Tibial nerve (tissue), 4 donors: ENCODE data around the gene CDH13. TPM values are rescaled to one million over a fixed set of nuclear protein-coding genes. Genes with fewer than 3 reads are reported as not detected.

Experiments
- DNase-seq, 2 donors: peaks; one replicate each; pipeline ENCODE4 v3.0.0-alpha.2; 2019; ENCODE audit warnings: low spot score in 2 of 2
- H3K27ac ChIP-seq, 4 donors: fragments of 200-600 bp; sonication (generic) in 3 of 4; one replicate each; pipeline ENCODE4 v1.5.1; 2017 to 2019; ENCODE audit warnings: mild to moderate bottlenecking in 1 of 4
- H3K27me3 ChIP-seq, 2 donors: fragments of 200-600 bp; sonication (generic) in 1 of 2; one replicate each; pipeline versions ENCODE4 v1.5.1 to v1.6.0; 2017 to 2019
- H3K36me3 ChIP-seq, 3 donors: fragments of 200-600 bp; sonication (generic); one replicate each; pipeline ENCODE4 v1.5.1; 2018 to 2019
- H3K4me1 ChIP-seq, 4 donors: fragments of 200-600 bp; sonication (generic) in 3 of 4; one replicate each; pipeline ENCODE4 v1.5.1; 2017 to 2019
- H3K4me3 ChIP-seq, 4 donors: fragments of 200-600 bp; sonication (generic) in 3 of 4; one replicate each; pipeline ENCODE4 v1.5.1; 2017 to 2019; ENCODE audit warnings: mild to moderate bottlenecking in 1 of 4, moderate library complexity in 1 of 4
- H3K9me3 ChIP-seq, 4 donors: fragments of 200-600 bp; sonication (generic) in 3 of 4; one replicate each; pipeline ENCODE4 v1.5.1; 2017 to 2019
- CTCF ChIP-seq, 5 experiments: fragments of 200-600 bp in 3 of 5; fragments of 450-650 bp in 2 of 5; sonication (generic) in 3 of 5; IDR thresholded peaks; one replicate each; pipeline ENCODE4 v1.5.1; 2016 to 2019; ENCODE audit warnings: antibody characterized with exemption in 5 of 5, mild to moderate bottlenecking in 3 of 5, moderate library complexity in 2 of 5
- EP300 ChIP-seq, 2 donors: sonication (generic); formaldehyde crosslinking; IDR thresholded peaks; one replicate each; pipeline ENCODE4 v1.6.1; 2017; ENCODE audit warnings: antibody characterized with exemption in 2 of 2, mild to moderate bottlenecking in 1 of 2
- POLR2A ChIP-seq, 2 donors: fragments of 450-650 bp; IDR thresholded peaks; one replicate each; pipeline ENCODE4 v1.6.1; 2017; ENCODE audit warnings: antibody characterized with exemption in 2 of 2, mild to moderate bottlenecking in 2 of 2, moderate library complexity in 2 of 2
- WGBS, 2 donors: methylation state at CpG; one replicate each; pipeline ENCODE4 v1.1.5; 2018; 5-methylcytosine and 5-hydroxymethylcytosine counted together
- total RNA-seq, 4 donors: library from RNA; depleted of rRNA; stranded (reverse); fragments of >200 nt; gene quantifications; one replicate each; pipeline ENCODE4 v1.1.0, GENCODE V29; 2016

CDH13 gene
- total RNA-seq, 4 donors from 2014 or later = 4.1 to 14.4 (median 5.8) TPM

GRCh38 chr16:83509316-83509715, 882.5 kb downstream of the CDH13 start:
- Histone ChIP-seq H3K9me3 (no peaks in the 10 kb centered on the region), H3K4me3 (no peak overlapping the region), H3K36me3 (no peaks in the 10 kb centered on the region), H3K27ac (no peak overlapping the region), H3K27me3 (no peaks in the 10 kb centered on the region), H3K4me1 (no peaks in the 10 kb centered on the region)
- DNase-seq = no peak
- TF ChIP-seq EP300 (IDR thresholded peaks at IDR 0.05) (no peak), CTCF (IDR thresholded peaks at IDR 0.05) (no peak), POLR2A (IDR thresholded peaks at IDR 0.05) (no peak)

GRCh38 chr16:83510906-83511305, 884.1 kb downstream of the CDH13 start:
- TF ChIP-seq EP300 (IDR thresholded peaks at IDR 0.05) (no peak), POLR2A (IDR thresholded peaks at IDR 0.05) (no peak), CTCF (IDR thresholded peaks at IDR 0.05) (no peak)

GRCh38 chr16:83513008-83513755, 886.4 kb downstream of the CDH13 start:
- Histone ChIP-seq H3K36me3 (no peaks in the 10 kb centered on the region), H3K27ac (no peak overlapping the region), H3K9me3 (peaks cover 0 to 8% (median 4%) of the 10 kb centered on the region in 4 donors), H3K4me1 (no peaks in the 10 kb centered on the region), H3K27me3 (no peaks in the 10 kb centered on the region), H3K4me3 (no peak overlapping the region)
- 69 to 72% methylated on average over 8 of the region's 8 CpGs for WGBS, 2 donors
- DNase-seq = no peak
- no peak for TF ChIP-seq POLR2A (IDR thresholded peaks at IDR 0.05)
- no peak for TF ChIP-seq EP300 (IDR thresholded peaks at IDR 0.05)
- no peak for TF ChIP-seq CTCF (IDR thresholded peaks at IDR 0.05)

More at GRCh38 chr16:83510906-83511305, 884.1 kb downstream of the CDH13 start:
- Histone ChIP-seq H3K27ac (no peak overlapping the region), H3K4me1 (no peaks in the 10 kb centered on the region), H3K36me3 (no peaks in the 10 kb centered on the region), H3K27me3 (no peaks in the 10 kb centered on the region), H3K4me3 (no peak overlapping the region), H3K9me3 (no peaks in the 10 kb centered on the region)
- WGBS, 2 donors = 93% methylated on average over 12 of the region's 12 CpGs
- DNase-seq = no peak

- DNase-seq = no peak
- H3K4me3 ChIP-seq = no peak overlapping the region
- 53 to 57% methylated on average over 2 of the region's 2 CpGs for WGBS, 2 donors
- H3K27me3 ChIP-seq = no peaks in the 10 kb centered on the region
- H3K27ac ChIP-seq = no peak overlapping the region
- peaks cover 0 to 8% (median 4%) of the 10 kb centered on the region in 4 donors for H3K9me3 ChIP-seq
- no peak for TF ChIP-seq POLR2A (IDR thresholded peaks at IDR 0.05)
- H3K4me1 ChIP-seq = no peaks in the 10 kb centered on the region
- H3K36me3 ChIP-seq = no peaks in the 10 kb centered on the region
Measured at GRCh38 chr16:83515395-83515794, 888.6 kb downstream of the CDH13 start.

GRCh38 chr16:83516931-83517330, 890.2 kb downstream of the CDH13 start:
- H3K36me3 ChIP-seq = no peaks in the 10 kb centered on the region
- peaks cover 0 to 8% (median 4%) of the 10 kb centered on the region in 4 donors for H3K9me3 ChIP-seq
- DNase-seq = no peak
- H3K27me3 ChIP-seq = no peaks in the 10 kb centered on the region
- H3K27ac ChIP-seq = no peak overlapping the region
- no peak overlapping the region for H3K4me3 ChIP-seq
- TF ChIP-seq CTCF (IDR thresholded peaks at IDR 0.05) (no peak), EP300 (IDR thresholded peaks at IDR 0.05) (no peak), POLR2A (IDR thresholded peaks at IDR 0.05) (no peak)
- WGBS, 2 donors = 80 to 82% methylated on average over 2 of the region's 2 CpGs
- H3K4me1 ChIP-seq = no peaks in the 10 kb centered on the region
